Measurements from ENCODE around the gene NPEPL1.
"Not testable (repeated sequence)": the region's sequence is repeated elsewhere in the genome, so short reads cannot be mapped to it uniquely, and the experiment has no call there.

Gene NPEPL1, protein sequence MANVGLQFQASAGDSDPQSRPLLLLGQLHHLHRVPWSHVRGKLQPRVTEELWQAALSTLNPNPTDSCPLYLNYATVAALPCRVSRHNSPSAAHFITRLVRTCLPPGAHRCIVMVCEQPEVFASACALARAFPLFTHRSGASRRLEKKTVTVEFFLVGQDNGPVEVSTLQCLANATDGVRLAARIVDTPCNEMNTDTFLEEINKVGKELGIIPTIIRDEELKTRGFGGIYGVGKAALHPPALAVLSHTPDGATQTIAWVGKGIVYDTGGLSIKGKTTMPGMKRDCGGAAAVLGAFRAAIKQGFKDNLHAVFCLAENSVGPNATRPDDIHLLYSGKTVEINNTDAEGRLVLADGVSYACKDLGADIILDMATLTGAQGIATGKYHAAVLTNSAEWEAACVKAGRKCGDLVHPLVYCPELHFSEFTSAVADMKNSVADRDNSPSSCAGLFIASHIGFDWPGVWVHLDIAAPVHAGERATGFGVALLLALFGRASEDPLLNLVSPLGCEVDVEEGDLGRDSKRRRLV

GRCh38 chr20:58692579-58693225 lies at the start of gene NPEPL1:
Gene NPEPL1, plus strand, starts transcription at chr20:58692800. Its CDS starts 101 bp downstream, at chr20:58692901.
- DNase-seq (ENCODE audit: low read depth in 2 of 2) = peak; percentile 19

- DNase-seq (ENCODE audit: low read depth in 2 of 2) = not testable (repeated sequence)
Observed at GRCh38 chr20:58642896-58643295, 49.7 kb upstream of the NPEPL1 start.

GRCh38 chr20:58645412-58645968 lies 47.1 kb upstream of the NPEPL1 start:
- DNase-seq (ENCODE audit: low read depth in 2 of 2) = no peak

DNA sequence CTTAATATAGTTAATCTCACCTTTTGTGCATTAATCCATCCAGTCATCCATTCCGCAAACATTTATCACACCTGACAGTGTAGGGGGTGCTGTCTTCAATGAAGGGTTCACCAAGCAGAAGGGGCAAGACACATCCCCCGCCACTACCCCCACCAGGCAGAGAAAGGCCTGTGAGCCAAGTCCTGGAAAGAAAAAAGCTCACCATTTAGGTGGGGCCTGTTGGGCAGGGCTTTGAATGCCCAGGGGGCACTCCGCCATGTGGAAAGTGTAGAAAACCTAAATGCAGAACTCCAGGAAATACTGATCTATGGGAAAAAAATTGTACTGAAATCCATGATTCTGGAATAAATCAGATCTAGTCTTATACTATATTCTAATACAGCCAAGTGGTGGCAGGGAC lies 46.3 kb upstream of the NPEPL1 start:
- DNase-seq (ENCODE audit: low read depth in 2 of 2) = no peak

- no peak for DNase-seq (ENCODE audit: low read depth in 2 of 2)
Observed at GRCh38 chr20:58646703-58647102, 45.9 kb upstream of the NPEPL1 start.

DNA sequence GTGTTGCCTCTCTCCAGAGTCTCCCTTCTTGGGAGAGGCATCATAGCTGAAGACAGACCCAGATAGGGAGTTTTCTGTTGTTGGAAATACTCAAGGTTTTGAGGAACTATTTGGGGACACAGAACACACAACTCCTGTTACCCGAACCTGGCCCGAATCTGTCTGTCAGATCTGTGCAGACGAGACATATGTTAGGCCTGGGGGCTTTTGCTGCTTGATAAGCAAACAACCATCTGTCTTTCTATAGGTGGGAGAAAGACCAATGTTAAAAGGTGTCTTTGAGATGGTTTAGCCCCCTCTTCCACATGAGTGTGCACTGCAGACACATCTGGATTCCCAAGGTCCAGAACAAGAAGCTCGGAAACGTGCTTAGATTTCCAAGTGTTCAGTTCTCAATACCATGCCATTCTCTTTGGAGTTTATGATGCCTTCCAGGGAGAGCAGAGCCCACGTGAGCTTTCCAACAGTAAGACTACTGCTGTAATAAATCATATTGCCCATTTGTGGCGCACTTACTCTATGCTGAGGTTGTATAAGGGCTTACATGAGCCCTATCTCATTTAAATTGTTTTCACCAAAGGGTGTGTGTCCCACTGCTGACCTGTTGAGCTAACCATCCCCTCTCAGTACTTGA lies 45.3 kb upstream of the NPEPL1 start:
- DNase-seq (ENCODE audit: low read depth in 2 of 2) = no peak

GRCh38 chr20:58647796-58648501 lies 44.7 kb upstream of the NPEPL1 start:
- DNase-seq (ENCODE audit: low read depth in 2 of 2) = no peak

- DNase-seq (ENCODE audit: low read depth in 2 of 2) = not testable (repeated sequence)
Observed at GRCh38 chr20:58648502-58648825, 44.1 kb upstream of the NPEPL1 start.

GRCh38 chr20:58649288-58650180 lies 43.1 kb upstream of the NPEPL1 start:
- no peak for DNase-seq (ENCODE audit: low read depth in 2 of 2)

GRCh38 chr20:58650181-58650775 lies 42.3 kb upstream of the NPEPL1 start:
- DNase-seq (ENCODE audit: low read depth in 2 of 2) = no peak

GRCh38 chr20:58650776-58651558 lies 41.6 kb upstream of the NPEPL1 start, which contains the start of gene STX16:
Gene STX16, plus strand, starts transcription at chr20:58651283. Its CDS starts 724 bp downstream, at chr20:58652007.
- peak; percentile 71 to 75 for DNase-seq (ENCODE audit: low read depth in 2 of 2)

GRCh38 chr20:58651559-58651945 lies 41.0 kb upstream of the NPEPL1 start:
- no peak for DNase-seq (ENCODE audit: low read depth in 2 of 2)

DNA sequence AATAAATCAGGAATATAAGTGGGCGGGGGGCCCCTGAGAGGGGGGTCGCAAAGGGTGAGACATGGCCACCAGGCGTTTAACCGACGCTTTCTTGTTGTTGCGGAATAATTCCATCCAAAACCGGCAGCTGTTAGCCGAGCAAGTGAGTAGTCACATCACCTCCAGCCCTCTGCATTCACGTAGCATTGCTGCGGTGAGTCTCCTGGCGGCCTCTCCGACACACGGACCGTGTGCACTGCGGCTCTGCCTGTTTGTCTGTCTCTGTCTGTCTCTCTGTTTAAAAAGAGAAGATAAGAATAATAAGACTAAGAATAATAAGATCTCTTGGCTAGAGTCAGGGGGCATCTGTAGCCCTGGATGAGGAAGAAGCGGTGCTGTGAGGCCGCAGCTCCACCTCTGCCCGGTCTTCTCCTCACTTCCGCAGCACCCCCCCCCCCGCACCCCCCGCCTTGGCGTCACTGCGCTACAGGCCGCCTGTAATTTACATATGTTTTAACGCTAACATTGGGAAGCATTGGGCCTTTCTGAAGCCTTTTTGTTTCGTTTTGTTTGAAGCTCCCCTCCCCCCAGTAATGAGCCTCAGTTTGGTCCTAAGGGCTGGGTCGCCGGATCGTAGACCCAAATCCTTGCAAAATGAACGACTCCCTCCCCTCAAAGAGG lies 40.5 kb upstream of the NPEPL1 start:
- peak in 1 of 2 donors; percentile 44 for DNase-seq (ENCODE audit: low read depth in 2 of 2)

DNA sequence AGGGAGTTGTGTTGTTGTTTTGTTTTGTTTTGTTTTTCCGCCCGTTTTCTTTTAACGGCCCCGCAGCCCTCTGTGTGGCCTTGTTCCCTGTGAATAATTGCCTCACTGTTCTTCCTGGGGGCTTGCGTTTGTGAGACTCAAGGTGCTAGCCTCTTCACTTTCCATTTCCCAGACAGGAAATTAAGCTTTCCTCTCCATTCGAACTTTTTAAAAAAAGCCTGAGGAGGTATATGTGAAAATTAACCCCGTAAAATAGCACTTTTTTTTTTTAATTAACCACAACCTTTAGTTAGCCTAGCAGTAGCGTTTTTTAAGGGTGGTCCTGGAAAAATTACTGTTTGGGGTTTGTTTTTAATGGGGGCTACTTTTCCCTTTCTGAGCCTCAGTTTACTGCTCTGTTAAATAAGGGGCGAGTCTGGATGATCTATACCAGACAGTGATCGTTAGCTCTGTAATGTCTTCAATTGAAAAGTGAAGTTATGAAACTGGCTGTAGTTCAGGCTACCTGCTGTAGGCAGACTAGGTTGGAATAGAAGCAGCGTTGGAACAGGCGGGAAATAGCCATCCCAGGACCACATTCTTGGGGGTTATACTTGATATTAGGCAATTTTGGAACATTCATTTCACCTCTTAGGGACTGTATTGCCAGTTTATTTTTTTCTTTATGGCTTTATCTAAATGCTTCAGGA lies 39.9 kb upstream of the NPEPL1 start:
- DNase-seq (ENCODE audit: low read depth in 2 of 2) = no peak

DNA sequence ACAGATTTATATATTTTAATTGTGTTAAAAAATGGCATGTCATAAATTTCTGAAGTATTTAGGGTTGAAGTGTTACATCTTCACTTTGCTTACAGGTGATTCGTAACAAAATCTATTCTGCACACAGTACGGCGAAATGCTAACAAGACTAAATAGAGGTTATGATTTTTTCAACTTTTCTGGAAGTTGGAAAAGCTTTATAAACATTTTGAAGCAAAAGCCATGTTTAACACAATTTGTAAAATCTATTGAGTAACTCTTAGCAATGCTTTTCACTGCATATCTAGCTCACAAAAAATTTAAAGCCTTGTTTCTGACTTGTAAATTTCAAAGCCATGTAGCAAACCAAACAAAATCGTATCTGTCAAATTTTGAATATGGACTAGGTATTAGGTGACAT lies 38.3 kb upstream of the NPEPL1 start:
- no peak for DNase-seq (ENCODE audit: low read depth in 2 of 2)

DNA sequence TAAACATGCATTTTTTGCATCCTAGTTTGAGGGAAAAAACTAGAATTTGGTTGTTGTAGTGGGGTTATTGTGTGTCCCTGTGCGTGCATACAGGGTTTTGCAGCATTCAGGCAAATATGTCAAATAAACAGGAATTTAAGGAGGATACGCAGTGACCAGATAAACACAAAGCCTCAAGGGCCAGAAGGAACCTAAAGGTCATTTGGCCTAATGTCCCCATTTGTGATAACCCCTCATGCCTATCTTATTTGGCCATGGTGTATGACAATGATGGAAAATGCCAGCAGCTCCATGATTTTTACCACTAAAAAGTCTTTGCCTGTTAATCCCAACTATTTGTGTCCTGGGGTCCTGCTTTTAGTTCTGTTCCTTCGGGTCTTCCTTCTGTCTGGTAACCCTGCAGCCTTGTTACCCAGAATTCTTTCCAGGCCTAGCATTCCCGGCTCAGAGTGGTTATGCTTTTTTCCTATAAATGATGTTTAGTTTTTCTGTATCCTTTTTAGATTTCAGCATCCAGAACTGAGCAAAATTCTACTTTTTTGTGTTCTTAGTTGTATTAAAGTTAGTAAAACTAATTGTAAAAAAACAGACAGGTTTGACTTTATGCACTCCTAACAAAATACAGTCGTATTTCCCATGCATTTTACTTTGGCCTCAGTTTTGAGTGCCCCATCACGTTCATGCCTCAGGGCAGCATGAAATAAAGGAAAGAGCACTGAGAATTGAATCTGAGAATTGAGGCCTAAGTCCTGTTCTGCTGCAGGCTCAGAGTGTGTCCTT lies 37.1 kb upstream of the NPEPL1 start:
- DNase-seq (ENCODE audit: low read depth in 2 of 2) = no peak

DNA sequence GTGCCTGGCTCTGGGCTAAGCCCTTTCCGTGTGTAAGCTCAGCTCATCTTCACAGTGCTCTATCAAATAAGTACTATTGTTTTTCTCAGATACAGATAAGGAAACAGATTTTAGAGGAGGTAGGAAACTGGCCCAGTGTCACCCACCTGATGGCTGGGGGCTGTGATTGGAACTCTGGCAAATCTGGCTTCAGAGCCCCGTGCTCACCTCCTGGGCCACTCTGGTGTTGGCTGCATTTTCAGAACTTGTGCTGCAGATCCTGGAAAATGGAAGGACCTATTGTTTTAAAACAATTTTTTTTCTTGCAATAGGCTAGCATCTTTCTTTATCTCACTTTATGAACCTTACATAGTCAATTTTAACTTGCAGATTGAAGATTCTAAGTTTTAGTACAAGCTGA lies 35.8 kb upstream of the NPEPL1 start:
- no peak for DNase-seq (ENCODE audit: low read depth in 2 of 2)

All from activated CD8-positive, alpha-beta memory T cell treated with anti-CD3 and anti-CD28 coated beads for 4 hours (primary cell).